ENCODE data around the gene KIF5B.
A peak's percentile ranks its signal among the peaks of the same experiment; 100 is the strongest.
"Not testable (repeated sequence)": the region's sequence is repeated elsewhere in the genome, so short reads cannot be mapped to it uniquely, and the experiment has no call there.

Gene KIF5B

DNA sequence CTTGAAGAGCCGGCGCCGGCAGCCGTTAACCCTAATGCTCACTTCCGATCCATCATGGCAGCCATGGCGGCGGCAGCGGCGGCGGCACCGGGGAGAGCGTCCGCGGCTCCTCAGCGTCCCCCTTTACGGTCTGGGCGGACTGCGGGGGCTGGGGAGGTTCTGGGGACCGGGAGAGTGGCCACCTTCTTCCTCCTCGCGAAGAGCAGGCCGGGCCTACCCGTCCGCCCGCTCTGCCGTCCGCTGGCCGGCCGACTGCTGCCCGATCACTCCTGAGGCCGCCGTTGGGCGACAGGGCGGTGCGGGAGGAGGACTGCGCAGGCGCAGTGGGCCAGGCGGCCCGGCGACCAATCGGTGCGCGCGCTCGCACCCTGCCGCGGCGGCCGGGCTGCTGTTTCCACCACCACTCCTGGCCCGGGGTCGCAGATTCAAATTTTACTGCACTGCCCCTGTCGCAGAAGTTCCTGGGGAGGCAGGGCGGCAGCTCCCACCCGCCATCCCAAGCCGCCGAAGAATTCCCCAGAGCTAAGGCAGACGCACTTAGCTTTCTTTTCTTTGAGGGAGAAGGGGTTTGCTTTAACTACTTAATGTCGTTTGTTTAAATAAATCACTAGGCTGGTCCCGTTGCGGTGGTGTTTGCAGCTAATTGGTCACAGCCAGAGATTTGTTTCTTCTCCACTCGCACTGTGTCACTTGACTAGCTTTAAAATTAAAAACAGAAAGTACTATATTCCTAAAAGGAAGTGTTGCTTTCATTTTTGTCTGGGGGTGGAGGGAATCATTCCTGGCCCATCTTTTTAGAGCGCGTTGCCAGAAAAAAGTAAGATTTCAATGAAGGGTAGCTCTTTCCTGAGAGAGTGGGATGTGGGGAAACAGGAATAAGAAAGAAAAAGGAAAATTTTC is at the start of gene KIF5B:
Gene KIF5B, minus strand, starts transcription at position 290 of the 900 bp plus-strand sequence. CDS start 452 bp downstream, outside the sequence.
- DNase-seq: peak; percentile 47

GRCh38 chr10:32105782-32106382 is 49.7 kb upstream of the KIF5B start:
- DNase-seq: peak; percentile 18

GRCh38 chr10:32104622-32105509 is 48.6 kb upstream of the KIF5B start:
- DNase-seq: no peak

DNA sequence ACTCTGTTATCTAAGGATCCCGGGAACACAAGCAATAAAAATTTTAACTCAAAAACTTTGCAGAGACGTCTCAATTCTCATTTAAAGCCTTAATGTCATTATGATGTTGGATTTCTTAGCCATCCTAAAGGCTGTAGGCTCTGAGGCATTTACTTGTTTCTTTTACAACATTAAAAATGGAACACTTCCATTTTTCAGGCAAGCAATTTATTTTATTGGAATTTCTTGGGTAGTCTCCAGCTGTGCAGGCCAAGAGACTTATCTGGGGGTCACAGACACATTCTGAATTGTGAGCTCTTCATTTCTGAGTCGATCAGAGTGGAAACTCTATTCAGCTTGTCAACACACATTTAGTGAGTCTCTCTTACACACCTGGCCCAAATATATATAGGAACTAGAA is 48.0 kb upstream of the KIF5B start:
- DNase-seq: no peak

DNA sequence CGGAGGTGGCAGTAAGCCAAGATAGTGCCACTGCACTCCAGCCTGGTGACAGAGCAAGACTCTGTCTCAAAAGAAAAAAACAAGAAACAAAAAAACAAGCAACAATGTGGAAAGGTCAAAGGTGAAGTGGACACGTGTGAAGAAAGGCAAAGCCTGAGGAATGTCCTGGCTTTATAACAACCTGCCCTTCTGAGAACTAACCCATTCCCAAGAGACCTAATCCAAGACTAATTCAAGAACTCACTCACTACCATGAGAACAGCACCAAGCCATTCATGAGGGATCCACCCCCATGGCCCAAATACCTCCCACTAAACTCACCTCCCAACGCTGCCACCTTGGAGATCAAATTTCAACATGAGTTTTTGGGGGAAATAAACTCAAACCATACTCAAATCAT is 47.5 kb upstream of the KIF5B start:
- no peak for DNase-seq

GRCh38 chr10:32098566-32099259 is 42.5 kb upstream of the KIF5B start:
- not testable (repeated sequence) for DNase-seq

- peak; percentile 50 for DNase-seq
Measured at GRCh38 chr10:32095116-32095733, 39.0 kb upstream of the KIF5B start.

DNA sequence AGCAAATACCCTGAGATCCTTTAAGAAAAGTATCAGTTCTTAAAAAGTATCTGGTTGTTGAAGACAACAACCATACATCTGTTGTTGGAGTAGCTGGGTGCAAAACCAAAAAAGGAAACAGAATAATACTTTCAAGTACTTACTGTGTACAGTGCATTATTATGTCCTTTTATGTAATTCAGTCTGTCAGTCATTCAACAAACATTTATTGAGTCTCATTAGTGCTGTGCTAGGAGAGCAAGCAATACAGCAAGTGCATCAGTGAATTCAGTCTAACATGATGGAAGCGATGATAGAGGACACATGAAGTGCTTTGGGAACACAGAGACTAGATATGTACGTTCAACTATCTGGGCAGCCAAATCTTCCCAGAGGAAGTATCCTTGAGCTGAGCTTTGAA is 37.4 kb upstream of the KIF5B start:
- no peak for DNase-seq

DNA sequence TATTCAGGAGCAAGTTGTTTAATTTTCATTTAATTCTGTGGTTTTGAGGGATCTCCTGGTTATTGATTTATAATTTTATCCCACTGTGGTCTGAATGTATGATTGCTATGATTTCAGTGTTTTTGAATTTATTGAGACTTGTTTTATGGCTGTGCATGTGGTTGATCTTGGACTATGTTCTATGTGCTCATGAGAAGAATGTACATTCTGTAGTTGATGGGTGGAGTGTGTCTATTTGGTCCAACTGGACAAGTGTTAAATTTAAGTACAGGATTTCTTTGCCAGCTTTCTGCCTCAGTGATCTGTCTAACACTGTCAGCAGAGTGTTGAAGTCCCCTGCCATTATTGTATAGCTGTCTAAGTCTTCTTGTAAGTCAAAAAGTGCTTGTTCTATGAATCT is 34.8 kb upstream of the KIF5B start:
- no peak for DNase-seq

- no peak for DNase-seq
Measured at GRCh38 chr10:32084185-32084851, 28.1 kb upstream of the KIF5B start.

DNA sequence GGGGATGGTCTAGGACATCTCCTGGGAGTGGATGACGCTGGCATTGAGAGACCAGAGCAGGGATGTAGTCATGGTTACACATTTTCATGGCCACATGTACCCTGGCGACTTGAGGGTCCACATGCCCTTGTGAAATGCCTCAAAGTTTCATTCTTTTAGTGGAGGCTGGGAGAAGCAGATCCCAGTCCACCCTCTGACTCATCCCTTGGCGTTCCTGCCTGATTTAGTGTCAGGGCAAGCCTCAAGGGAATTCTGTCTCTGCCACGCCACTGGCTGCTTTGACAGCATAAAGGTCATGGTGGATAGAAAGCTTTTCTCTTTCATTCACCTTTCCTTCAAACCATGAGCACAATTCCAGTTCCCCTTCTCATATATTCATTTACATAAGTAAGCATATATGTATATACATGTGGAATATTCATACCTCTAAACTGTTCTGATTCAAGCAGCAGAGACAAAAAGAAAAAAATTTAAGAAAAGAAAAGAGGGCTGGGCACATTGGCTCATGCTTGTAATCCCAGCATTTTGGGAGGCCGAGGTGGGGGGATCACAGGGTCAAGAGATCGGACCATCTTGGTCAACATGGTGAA is 21.8 kb upstream of the KIF5B start:
- no peak for DNase-seq

GRCh38 chr10:32073659-32074058 is 17.4 kb upstream of the KIF5B start:
- DNase-seq: no peak

DNA sequence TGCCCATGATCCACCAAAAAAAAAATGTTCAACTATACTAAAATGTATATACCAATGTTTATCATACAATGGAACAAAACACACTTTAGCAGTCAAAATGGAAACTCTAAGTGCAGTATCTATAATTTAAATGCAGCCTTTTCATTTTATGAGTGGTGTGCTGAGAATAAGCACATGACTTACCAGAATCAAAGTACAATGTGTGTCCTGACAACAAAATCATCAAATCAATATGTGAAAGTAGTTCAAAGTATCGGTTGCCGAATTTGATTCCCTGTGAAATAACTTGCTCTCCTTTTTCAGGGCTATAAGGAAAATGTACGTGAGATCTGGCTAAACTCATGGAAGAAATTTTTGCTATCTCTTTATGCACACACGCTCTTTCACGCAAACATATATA is 16.9 kb upstream of the KIF5B start:
- no peak for DNase-seq

GRCh38 chr10:32072025-32072800 is 16.0 kb upstream of the KIF5B start:
- DNase-seq: no peak

DNA sequence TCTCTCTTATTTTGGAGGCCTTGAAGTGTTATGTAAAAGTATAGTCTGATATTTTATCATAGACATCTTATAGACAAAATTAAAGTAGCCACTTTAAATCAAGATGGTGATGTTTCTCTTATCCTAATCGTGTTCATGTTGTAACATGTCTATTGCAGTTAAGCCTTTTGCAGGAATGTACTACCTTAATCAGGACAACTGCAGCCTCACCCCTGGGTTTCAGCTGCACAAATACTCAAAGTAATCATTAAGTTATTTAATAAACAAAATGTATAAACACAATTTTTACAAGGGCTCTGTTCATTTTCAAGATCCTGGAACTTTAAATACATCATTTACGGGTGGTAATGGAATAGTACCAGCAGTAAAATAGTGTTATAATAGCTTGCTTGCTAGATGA is 14.4 kb upstream of the KIF5B start:
- no peak for DNase-seq

- DNase-seq: no peak
Measured at GRCh38 chr10:32068569-32068968, 12.3 kb upstream of the KIF5B start.

DNA sequence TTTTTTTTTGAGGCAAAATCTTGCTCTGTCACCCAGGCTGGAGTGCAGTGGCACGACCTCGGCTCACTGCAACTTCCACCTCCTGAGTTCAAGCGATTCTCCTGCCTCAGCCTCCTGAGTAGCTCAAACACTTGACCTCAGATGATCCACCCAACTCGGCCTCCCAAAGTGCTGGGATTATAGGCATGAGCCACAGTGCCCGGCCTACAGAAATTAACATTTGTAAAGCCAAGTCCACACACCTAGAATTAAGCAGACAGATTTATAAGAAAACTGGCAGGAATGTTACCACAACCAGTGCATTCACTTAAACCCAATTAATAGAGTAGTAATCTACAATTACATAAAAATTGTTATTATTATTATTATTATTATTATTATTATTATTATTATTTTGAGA is 11.7 kb upstream of the KIF5B start:
- DNase-seq: not testable (repeated sequence)

DNA sequence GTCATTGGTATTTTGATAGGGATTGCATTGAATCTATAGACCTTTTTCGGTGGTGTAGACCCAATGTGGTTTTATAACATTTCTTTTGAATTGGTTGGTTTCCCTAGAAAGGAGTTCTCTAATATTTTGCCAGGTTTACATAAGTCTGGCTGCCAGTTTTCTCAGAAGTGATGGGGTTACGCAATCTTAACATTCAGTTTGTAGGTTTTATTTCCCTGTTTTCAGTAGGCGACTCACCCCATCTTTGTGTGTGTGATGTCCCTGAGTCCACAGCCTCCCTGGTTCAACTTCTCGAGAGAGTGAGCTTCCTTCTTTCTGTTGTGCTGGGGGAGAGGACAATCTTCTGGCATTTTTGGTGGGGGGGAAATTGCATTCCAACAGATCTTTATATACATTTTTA is 9.6 kb upstream of the KIF5B start:
- no peak for DNase-seq

- DNase-seq: no peak
Measured at GRCh38 chr10:32061440-32061839, 5.2 kb upstream of the KIF5B start.

DNA sequence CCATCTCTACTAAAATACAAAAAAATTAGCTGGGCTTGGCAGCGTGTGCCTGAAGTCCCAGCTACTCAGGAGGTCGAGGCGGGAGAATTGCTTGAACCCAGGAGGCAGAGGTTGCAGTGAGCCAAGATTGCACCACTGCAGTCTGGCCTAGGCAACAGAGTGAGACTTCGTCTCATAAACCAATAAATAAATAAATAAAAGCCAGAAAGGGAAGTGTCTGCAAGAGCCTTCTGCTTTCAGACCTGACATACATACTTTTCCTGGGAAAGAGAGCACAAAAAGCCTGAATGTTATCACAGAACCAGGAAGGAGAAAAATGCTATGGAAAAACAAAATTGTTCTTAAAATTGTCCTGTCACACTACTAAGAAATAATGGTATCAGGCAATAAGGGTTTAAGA is 4.1 kb upstream of the KIF5B start:
- no peak for DNase-seq

DNA sequence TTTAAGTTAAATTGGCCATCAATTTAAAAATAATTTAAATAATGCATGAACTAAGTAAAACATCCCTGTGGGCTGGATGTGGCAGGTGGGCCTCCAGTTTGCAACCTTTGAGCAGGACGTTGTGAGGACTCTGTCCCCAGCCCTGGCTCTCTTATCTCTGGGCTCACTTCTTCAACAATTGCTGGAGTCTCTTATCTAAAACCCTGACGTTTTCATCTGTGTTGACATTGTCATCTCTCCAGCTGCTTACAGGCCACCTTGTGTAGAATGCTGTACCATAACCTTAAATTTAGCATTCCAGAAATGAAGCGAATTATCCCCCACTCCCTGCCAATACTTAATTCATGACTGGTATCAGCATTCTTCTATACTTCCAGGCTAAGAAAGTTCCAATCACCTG is 3.2 kb upstream of the KIF5B start:
- no peak for DNase-seq
